ENCODE results near the gene ADCY5.
"Not testable (repeated sequence)": the region's sequence is repeated elsewhere in the genome, so short reads cannot be mapped to it uniquely, and the experiment has no call there.

The ADCY5 gene

GRCh38 chr3:123281929-123282328 is 167.0 kb downstream of the ADCY5 start:
- DNase-seq: no peak

GRCh38 chr3:123281406-123281805 is 167.5 kb downstream of the ADCY5 start:
- DNase-seq: no peak

- no peak for DNase-seq
These were observed 169.8 kb downstream of the ADCY5 start for GRCh38 chr3:123279121-123279520.

- DNase-seq: no peak
These were observed 170.4 kb downstream of the ADCY5 start for GRCh38 chr3:123278446-123278845.

- no peak for DNase-seq
These were observed 171.8 kb downstream of the ADCY5 start for GRCh38 chr3:123277106-123277505.

GRCh38 chr3:123276346-123277006 is 172.4 kb downstream of the ADCY5 start:
- no peak for DNase-seq

GRCh38 chr3:123275691-123276090 is 173.2 kb downstream of the ADCY5 start:
- DNase-seq: no peak

GRCh38 chr3:123272547-123272946 is 176.3 kb downstream of the ADCY5 start:
- no peak for DNase-seq

- no peak for DNase-seq
These were observed 177.3 kb downstream of the ADCY5 start for GRCh38 chr3:123271466-123272159.

- DNase-seq: no peak
These were observed 178.1 kb downstream of the ADCY5 start for GRCh38 chr3:123270818-123271217.

- DNase-seq: no peak
These were observed 181.1 kb downstream of the ADCY5 start for GRCh38 chr3:123267821-123268220.

GRCh38 chr3:123263941-123264340 is 184.9 kb downstream of the ADCY5 start:
- DNase-seq: no peak

GRCh38 chr3:123262868-123263267 is 186.0 kb downstream of the ADCY5 start:
- no peak for DNase-seq

GRCh38 chr3:123262226-123262625 is 186.7 kb downstream of the ADCY5 start:
- no peak for DNase-seq

- DNase-seq: no peak
These were observed 187.2 kb downstream of the ADCY5 start for GRCh38 chr3:123261666-123262065.

GRCh38 chr3:123258811-123259420 is 190.0 kb downstream of the ADCY5 start:
- no peak for DNase-seq

GRCh38 chr3:123258359-123258758 is 190.5 kb downstream of the ADCY5 start:
- DNase-seq: no peak

GRCh38 chr3:123256256-123256655 is 192.6 kb downstream of the ADCY5 start:
- no peak for DNase-seq

GRCh38 chr3:123246866-123247265 is 202.0 kb downstream of the ADCY5 start:
- no peak for DNase-seq

GRCh38 chr3:123244128-123244527 is 204.8 kb downstream of the ADCY5 start:
- peak in 1 of 4 experiments; percentile 7 for DNase-seq

GRCh38 chr3:123239756-123240155 is 209.1 kb downstream of the ADCY5 start:
- no peak for DNase-seq

- not testable (repeated sequence) for DNase-seq
These were observed 209.7 kb downstream of the ADCY5 start for GRCh38 chr3:123239186-123239585.

- DNase-seq: no peak
These were observed 212.0 kb downstream of the ADCY5 start for GRCh38 chr3:123236902-123237301.

Measured in activated naive CD4-positive, alpha-beta T cell (primary cell).